GM12878 (cell line): Measurements from ENCODE around the gene GRIK4. TPM values are rescaled to one million over a fixed set of nuclear protein-coding genes. Genes with fewer than 3 reads are reported as not detected.

Source experiments
- ASH2L ChIP-seq: fragments of 300-600, 200-600 bp; sonication (generic); IDR thresholded peaks from 2 replicates; pipeline ENCODE4 v1.6.1; 2017; ENCODE audit warnings: low read depth, mild to moderate bottlenecking, borderline replicate concordance
- ATF2 ChIP-seq: IDR thresholded peaks from 2 replicates; pipeline ENCODE4 v1.6.1; 2012; ENCODE audit warnings: low read length, inconsistent platforms
- BACH1 ChIP-seq: fragments of 450-650 bp; IDR thresholded peaks from 2 replicates; pipeline ENCODE4 v1.6.1; 2017; ENCODE audit warnings: mild to moderate bottlenecking, borderline replicate concordance
- FOS ChIP-seq: IDR thresholded peaks from 3 replicates; pipeline ENCODE4 v1.6.1; 2011; ENCODE audit warnings: borderline replicate concordance; ENCODE audit not compliant: insufficient read length; ENCODE audit errors: extremely low read depth
- FOXM1 ChIP-seq: IDR thresholded peaks from 2 replicates; pipeline ENCODE4 v1.6.1; 2012; ENCODE audit warnings: low read depth, mild to moderate bottlenecking, inconsistent platforms, low read length, moderate library complexity
- HDAC2 ChIP-seq: fragments of 200-600 bp; sonication (generic); IDR thresholded peaks from 2 replicates; pipeline ENCODE4 v1.6.1; 2017
- JUNB ChIP-seq: IDR thresholded peaks from 2 replicates; pipeline ENCODE4 v1.6.1; 2016; ENCODE audit warnings: antibody characterized with exemption, mild to moderate bottlenecking
- KLF5 ChIP-seq: fragments of 450-650 bp; IDR thresholded peaks from 2 replicates; pipeline ENCODE4 v1.6.1; 2014; ENCODE audit warnings: mild to moderate bottlenecking; ENCODE audit not compliant: partially characterized antibody
- MEF2B ChIP-seq: fragments of 450-650 bp; IDR thresholded peaks from 2 replicates; pipeline ENCODE4 v1.6.1; 2018; ENCODE audit warnings: mild to moderate bottlenecking, moderate library complexity; ENCODE audit not compliant: partially characterized antibody, poor library complexity, severe bottlenecking
- MXI1 ChIP-seq: fragments of 150-350 bp; IDR thresholded peaks from 2 replicates; pipeline ENCODE4 v1.6.1; 2011; ENCODE audit warnings: low read depth, mild to moderate bottlenecking, inconsistent platforms, low read length, improper control_type of control experiment
- NFYA ChIP-seq: IDR thresholded peaks from 2 replicates; pipeline ENCODE4 v1.6.1; 2011; ENCODE audit warnings: low read depth, mild to moderate bottlenecking, low read length, improper control_type of control experiment, borderline replicate concordance
- POLR2AphosphoS5 ChIP-seq: IDR thresholded peaks from 2 replicates; pipeline ENCODE4 v1.6.1; 2011; ENCODE audit warnings: mild to moderate bottlenecking, low read length, inconsistent platforms
- REST ChIP-seq: IDR thresholded peaks from 2 replicates; pipeline ENCODE4 v1.6.1; 2012; ENCODE audit warnings: mild to moderate bottlenecking, low read depth, low read length
- SP1 ChIP-seq: IDR thresholded peaks from one replicate; pipeline ENCODE4 v1.6.1; 2011; ENCODE audit warnings: low read depth, low read length
- TBL1XR1 ChIP-seq: IDR thresholded peaks from 2 replicates; pipeline ENCODE4 v1.6.1; 2012; ENCODE audit warnings: low read depth, low read length, improper control_type of control experiment
- TCF3 ChIP-seq: IDR thresholded peaks from 2 replicates; pipeline ENCODE4 v1.6.1; 2012; ENCODE audit warnings: low read depth, mild to moderate bottlenecking, low read length, borderline replicate concordance; ENCODE audit not compliant: insufficient read depth
- ZBTB33 ChIP-seq: fragments of 450-650 bp; IDR thresholded peaks from 2 replicates; pipeline ENCODE4 v1.6.1; 2017; ENCODE audit warnings: mild to moderate bottlenecking
- ZBTB4 ChIP-seq: fragments of 450-650 bp; formaldehyde crosslinking; IDR thresholded peaks from 2 replicates; pipeline ENCODE4 v1.4.0; 2022; ENCODE audit warnings: mild to moderate bottlenecking, moderate library complexity
- polyA plus RNA-seq, 11 experiments: library from polyadenylated mRNA; depleted of rRNA in 4 of 11; unstranded in 6 of 11; stranded (reverse) in 5 of 11; fragments of >200 nt; fragmentation: Nextera tagmentation in 4 of 11; fragmentation: Illumina TruSeq in 1 of 11; extraction: Ambion mirVana in 4 of 11; extraction: Trizol in 1 of 11; gene quantifications; 1 replicate in 1 of 11; 2 replicates in 10 of 11; pipeline versions ENCODE4 v1.2.1 to v1.2.3, GENCODE V29; 2011 to 2016; ENCODE audit warnings: inconsistent platforms in 2 of 11, missing spikeins in 2 of 11, low read depth in 1 of 11
- total RNA-seq, 4 experiments: library from RNA; depleted of rRNA in 3 of 4; stranded (reverse); fragments of >200 nt in 3 of 4; fragmentation: Illumina TruSeq in 1 of 4; extraction: Trizol in 1 of 4; gene quantifications; 2 replicates each; pipeline versions ENCODE4 v1.2.1 to v1.2.3, GENCODE V29; 2013 to 2021

Gene GRIK4
- total and polyA plus RNA-seq, 10 of the 15 experiments (the other 5 are each of a cell fraction or from before 2014, with no cell fraction given) = 0.33 to 3.6 (median 0.72) TPM

- TF ChIP-seq REST (no peak), ASH2L (no peak), MEF2B (peak; percentile 69), MXI1 (no peak), ATF2 (no peak), ZBTB33 (no peak), TBL1XR1 (no peak), FOS (no peak), TCF3 (no peak), SP1 (peak; percentile 29), HDAC2 (no peak), FOXM1 (peak; percentile 41; the same call in 1 of the 2 replicates), NFYA (no peak), JUNB (no peak), POLR2AphosphoS5 (no peak), KLF5 (no peak), ZBTB4 (CRISPR knock-in tag) (no peak), BACH1 (no peak; the same call in 1 of the 2 replicates)
Measured at GRCh38 chr11:120499088-120499487, 12.5 kb upstream of the GRIK4 start (continued).
